Suprapubic skin (tissue), 4 donors: ENCODE data around the gene USP22. TPM values are rescaled to one million over a fixed set of nuclear protein-coding genes. Genes with fewer than 3 reads are reported as not detected.

Experiments
- DNase-seq, 2 donors: peaks; one replicate each; pipeline ENCODE4 v3.0.0-alpha.2; 2019; ENCODE audit warnings: low spot score in 2 of 2
- H3K27ac ChIP-seq: fragments of 200-600 bp; sonication (generic); one replicate; pipeline ENCODE4 v1.5.1; 2019
- H3K27me3 ChIP-seq: fragments of 200-600 bp; sonication (generic); one replicate; pipeline ENCODE4 v1.5.1; 2019
- H3K36me3 ChIP-seq: fragments of 200-600 bp; sonication (generic); one replicate; pipeline ENCODE4 v1.5.1; 2019
- H3K4me1 ChIP-seq: fragments of 200-600 bp; sonication (generic); one replicate; pipeline ENCODE4 v1.5.1; 2019
- H3K4me3 ChIP-seq: fragments of 200-600 bp; sonication (generic); one replicate; pipeline ENCODE4 v1.5.1; 2019; ENCODE audit warnings: mild to moderate bottlenecking
- H3K9me3 ChIP-seq: fragments of 200-600 bp; sonication (generic); one replicate; pipeline ENCODE4 v1.5.1; 2019
- CTCF ChIP-seq, 2 donors: fragments of 200-600 bp in 1 of 2; fragments of 450-650 bp in 1 of 2; sonication (generic) in 1 of 2; IDR thresholded peaks; one replicate each; pipeline ENCODE4 v1.5.1; 2016 to 2019; ENCODE audit warnings: antibody characterized with exemption in 2 of 2, mild to moderate bottlenecking in 1 of 2, moderate library complexity in 1 of 2
- EP300 ChIP-seq: sonication (generic); formaldehyde crosslinking; IDR thresholded peaks from one replicate; pipeline ENCODE4 v1.6.1; 2017; ENCODE audit warnings: antibody characterized with exemption
- POLR2A ChIP-seq, 2 donors: fragments of 450-650 bp; IDR thresholded peaks; one replicate each; pipeline ENCODE4 v1.6.1; 2017; ENCODE audit warnings: antibody characterized with exemption in 2 of 2, mild to moderate bottlenecking in 2 of 2, moderate library complexity in 2 of 2
- POLR2AphosphoS5 ChIP-seq, 3 donors: sonication (generic); formaldehyde crosslinking; IDR thresholded peaks; one replicate each; pipeline ENCODE4 v1.6.1; 2017; ENCODE audit warnings: antibody characterized with exemption in 3 of 3
- WGBS: methylation state at CpG from one replicate; pipeline ENCODE4 v1.1.5; 2018; 5-methylcytosine and 5-hydroxymethylcytosine counted together
- total RNA-seq, 4 donors: library from RNA; depleted of rRNA; stranded (reverse); fragments of >200 nt; gene quantifications; one replicate each; pipeline ENCODE4 v1.1.0, GENCODE V29; 2016

USP22 gene
- total RNA-seq, 4 donors from 2014 or later: 116 to 166 (median 152) TPM

- WGBS: 42% methylated on average over 7 of the region's 7 CpGs
- H3K9me3 ChIP-seq: no peaks in the 10 kb centered on the region
- DNase-seq: no peak
- no peak overlapping the region for H3K4me3 ChIP-seq
- no peaks in the 10 kb centered on the region for H3K36me3 ChIP-seq
- H3K4me1 ChIP-seq: peaks cover 11% of the 10 kb centered on the region
- TF ChIP-seq CTCF (IDR thresholded peaks at IDR 0.05): no peak
- TF ChIP-seq POLR2AphosphoS5 (IDR thresholded peaks at IDR 0.05): no peak
- no peak for TF ChIP-seq EP300
- TF ChIP-seq POLR2A (IDR thresholded peaks at IDR 0.05): no peak
- no peak overlapping the region for H3K27ac ChIP-seq
- no peaks in the 10 kb centered on the region for H3K27me3 ChIP-seq
Measured at GRCh38 chr17:20952183-20952582, 90.6 kb downstream of the USP22 start.

Other genes with a start within 250 kb of the USP22 start
- gene DHRS7B, start 84.0 kb upstream of the USP22 start, total RNA-seq: 10 to 100 TPM; 42.8 to 64.1 (median 50.6) TPM
- 10 to 100 TPM; 25.6 to 38.0 (median 33.8) TPM for gene TMEM11, start 171.2 kb upstream of the USP22 start, total RNA-seq
- gene NATD1, start 210.4 kb upstream of the USP22 start, total RNA-seq: 10 to 100 TPM; 11.2 to 21.1 (median 14.6) TPM
- gene MAP2K3, start 241.7 kb upstream of the USP22 start, total RNA-seq: 10 to 100 TPM; 54.5 to 97.4 (median 72.9) TPM